WERI-Rb-1 (cell line): ENCODE measurements around the gene C3orf22.

ENCODE experiments used
- DNase-seq: peaks from one replicate; pipeline ENCODE4 v3.0.0-alpha.2; 2020
- H3K27ac ChIP-seq: fragments of 250-450 bp; sonication (Bioruptor Pico); 2 replicates; pipeline ENCODE4 v1.5.1; 2020; ENCODE audit warnings: mild to moderate bottlenecking, moderate library complexity
- H3K27me3 ChIP-seq: fragments of 250-450 bp; sonication (Bioruptor Pico); 2 replicates; pipeline ENCODE4 v1.5.1; 2021; ENCODE audit warnings: mild to moderate bottlenecking, low read depth, moderate library complexity; ENCODE audit not compliant: insufficient read depth, severe bottlenecking
- H3K36me3 ChIP-seq: fragments of 250-450 bp; sonication (Bioruptor Pico); 2 replicates; pipeline ENCODE4 v1.5.1; 2020; ENCODE audit warnings: mild to moderate bottlenecking, moderate library complexity
- H3K4me3 ChIP-seq: 2 replicates; pipeline ENCODE4 v1.5.1; 2011; ENCODE audit warnings: low read depth, mild to moderate bottlenecking, control low read depth, low read length
- H3K9me3 ChIP-seq: fragments of 250-450 bp; sonication (Bioruptor Pico); 2 replicates; pipeline ENCODE4 v1.5.1; 2021; ENCODE audit warnings: mild to moderate bottlenecking, moderate library complexity; ENCODE audit not compliant: severe bottlenecking
- TF ChIP-seq, protein P1 (sequence below): IDR thresholded peaks from 2 replicates; pipeline ENCODE4 v1.5.1; 2011; ENCODE audit warnings: low read depth, mild to moderate bottlenecking, control low read depth, inconsistent platforms, low read length

The C3orf22 gene

DNA sequence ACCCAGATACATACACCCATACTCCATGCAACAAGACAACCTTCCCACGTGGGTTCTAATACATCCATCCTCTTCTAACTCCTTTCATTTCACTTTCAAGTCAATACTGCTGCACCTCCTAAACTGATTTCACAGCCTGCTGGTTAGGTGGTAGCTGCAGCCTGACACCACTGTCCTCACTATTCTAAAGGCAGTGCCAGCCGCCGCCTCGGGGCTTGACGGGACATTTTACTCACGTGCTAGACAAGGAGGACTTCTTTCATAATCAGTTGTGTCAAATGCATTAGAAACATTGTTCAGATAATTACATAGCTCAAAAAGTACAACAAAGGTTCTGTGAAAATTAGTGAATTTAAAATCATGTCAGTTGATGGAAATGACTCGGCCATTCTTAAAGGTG, 47.4 kb downstream of the C3orf22 start:
- no peaks in the 10 kb centered on the region for H3K36me3 ChIP-seq
- TF ChIP-seq, protein P1, sequence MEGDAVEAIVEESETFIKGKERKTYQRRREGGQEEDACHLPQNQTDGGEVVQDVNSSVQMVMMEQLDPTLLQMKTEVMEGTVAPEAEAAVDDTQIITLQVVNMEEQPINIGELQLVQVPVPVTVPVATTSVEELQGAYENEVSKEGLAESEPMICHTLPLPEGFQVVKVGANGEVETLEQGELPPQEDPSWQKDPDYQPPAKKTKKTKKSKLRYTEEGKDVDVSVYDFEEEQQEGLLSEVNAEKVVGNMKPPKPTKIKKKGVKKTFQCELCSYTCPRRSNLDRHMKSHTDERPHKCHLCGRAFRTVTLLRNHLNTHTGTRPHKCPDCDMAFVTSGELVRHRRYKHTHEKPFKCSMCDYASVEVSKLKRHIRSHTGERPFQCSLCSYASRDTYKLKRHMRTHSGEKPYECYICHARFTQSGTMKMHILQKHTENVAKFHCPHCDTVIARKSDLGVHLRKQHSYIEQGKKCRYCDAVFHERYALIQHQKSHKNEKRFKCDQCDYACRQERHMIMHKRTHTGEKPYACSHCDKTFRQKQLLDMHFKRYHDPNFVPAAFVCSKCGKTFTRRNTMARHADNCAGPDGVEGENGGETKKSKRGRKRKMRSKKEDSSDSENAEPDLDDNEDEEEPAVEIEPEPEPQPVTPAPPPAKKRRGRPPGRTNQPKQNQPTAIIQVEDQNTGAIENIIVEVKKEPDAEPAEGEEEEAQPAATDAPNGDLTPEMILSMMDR = no peak
- H3K4me3 ChIP-seq = no peak overlapping the region
- H3K27ac ChIP-seq = no peak overlapping the region
- no peaks in the 10 kb centered on the region for H3K27me3 ChIP-seq
- no peak for DNase-seq
- H3K9me3 ChIP-seq = no peaks in the 10 kb centered on the region

- H3K9me3 ChIP-seq = no peaks in the 10 kb centered on the region
- no peaks in the 10 kb centered on the region for H3K27me3 ChIP-seq
- TF ChIP-seq, protein P1 = no peak
- no peak overlapping the region for H3K4me3 ChIP-seq
- no peaks in the 10 kb centered on the region for H3K36me3 ChIP-seq
- no peak overlapping the region for H3K27ac ChIP-seq
- no peak for DNase-seq
Observed at GRCh38 chr3:126510308-126510910, 48.3 kb downstream of the C3orf22 start.

DNA sequence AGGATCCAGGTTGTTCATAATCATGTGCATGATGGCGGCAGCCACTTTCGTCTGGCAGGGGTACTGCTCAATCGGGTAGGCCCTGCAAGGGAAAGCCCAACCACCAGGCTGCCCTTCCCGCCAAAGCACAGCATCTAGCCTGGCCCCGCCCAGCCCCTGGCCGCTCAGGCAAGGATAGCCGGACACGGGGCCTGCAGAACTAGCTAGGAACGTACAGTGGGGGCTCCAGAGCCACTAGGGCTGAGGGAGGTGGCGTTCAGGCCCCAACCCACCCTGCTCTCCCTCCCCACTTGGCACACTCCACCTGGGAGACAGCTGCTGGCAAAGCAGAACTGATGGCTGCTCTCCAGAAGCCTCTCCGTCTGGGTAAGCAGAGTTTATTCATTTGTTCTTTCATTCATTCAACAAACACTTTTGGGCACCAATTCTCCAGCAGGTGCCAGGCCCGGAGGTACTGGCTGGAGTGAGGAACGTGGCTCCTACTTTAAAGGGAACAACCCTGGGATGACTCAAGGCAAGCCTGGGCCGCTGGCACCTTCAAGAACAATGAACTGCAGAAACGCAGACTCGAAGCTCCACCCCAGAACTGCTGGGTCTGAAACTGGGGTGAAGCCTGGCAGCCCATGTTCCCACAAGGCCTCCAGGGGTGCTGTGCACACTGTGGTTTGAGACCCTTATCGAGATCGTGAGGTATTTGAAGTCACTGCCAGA, 49.0 kb downstream of the C3orf22 start:
- no peak for DNase-seq
- no peak overlapping the region for H3K27ac ChIP-seq
- no peaks in the 10 kb centered on the region for H3K27me3 ChIP-seq
- H3K4me3 ChIP-seq = no peak overlapping the region
- no peaks in the 10 kb centered on the region for H3K9me3 ChIP-seq
- TF ChIP-seq, protein P1 = no peak
- H3K36me3 ChIP-seq = no peaks in the 10 kb centered on the region

DNA sequence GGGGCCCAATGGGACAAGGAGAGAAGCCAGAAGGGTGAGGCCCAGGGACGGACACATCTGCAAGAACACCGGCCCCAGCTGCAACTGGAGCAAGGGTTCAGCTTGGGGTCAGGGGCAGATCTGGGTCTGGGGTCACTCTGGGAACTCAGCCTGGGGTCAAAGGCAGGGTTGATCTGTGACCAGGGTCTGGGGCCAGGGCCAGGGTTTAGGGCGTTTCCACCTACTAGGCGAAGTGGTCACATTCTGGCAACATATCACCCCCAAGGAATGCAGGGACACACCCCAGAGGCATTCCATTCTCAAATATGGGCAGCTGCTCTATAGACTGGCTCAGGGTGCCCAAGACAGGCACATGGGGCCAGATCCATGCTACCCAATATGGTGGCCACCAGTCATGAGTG, 50.2 kb downstream of the C3orf22 start:
- Histone ChIP-seq H3K9me3 (no peaks in the 10 kb centered on the region), H3K36me3 (no peaks in the 10 kb centered on the region), H3K27ac (no peak overlapping the region), H3K4me3 (no peak overlapping the region), H3K27me3 (no peaks in the 10 kb centered on the region)
- TF ChIP-seq, protein P1 = no peak
- no peak for DNase-seq

DNA sequence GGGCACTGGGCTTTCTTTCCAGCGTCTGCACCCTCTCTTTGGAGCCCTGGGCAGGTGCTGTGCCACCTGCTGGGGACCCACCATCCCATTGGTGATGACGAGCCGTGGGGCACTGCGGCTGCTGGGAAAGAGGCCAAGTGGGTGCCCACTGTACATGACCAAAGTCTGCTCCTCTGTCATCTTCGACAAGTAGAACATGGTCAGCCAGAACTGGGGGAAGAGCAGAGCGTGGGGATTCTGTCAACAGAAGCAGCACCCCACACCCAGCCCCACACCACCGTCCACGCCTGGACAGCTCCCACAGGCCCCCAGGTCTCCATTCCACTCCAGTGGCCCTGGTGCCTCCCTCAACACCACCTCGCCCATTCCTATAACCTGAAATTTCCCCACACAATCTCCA, 50.8 kb downstream of the C3orf22 start:
- Histone ChIP-seq H3K27me3 (no peaks in the 10 kb centered on the region), H3K9me3 (no peaks in the 10 kb centered on the region), H3K4me3 (no peak overlapping the region), H3K36me3 (no peaks in the 10 kb centered on the region), H3K27ac (no peak overlapping the region)
- no peak for DNase-seq
- TF ChIP-seq, protein P1 = no peak
